ENCODE measurements around the gene PADI1.

The PADI1 gene

DNA sequence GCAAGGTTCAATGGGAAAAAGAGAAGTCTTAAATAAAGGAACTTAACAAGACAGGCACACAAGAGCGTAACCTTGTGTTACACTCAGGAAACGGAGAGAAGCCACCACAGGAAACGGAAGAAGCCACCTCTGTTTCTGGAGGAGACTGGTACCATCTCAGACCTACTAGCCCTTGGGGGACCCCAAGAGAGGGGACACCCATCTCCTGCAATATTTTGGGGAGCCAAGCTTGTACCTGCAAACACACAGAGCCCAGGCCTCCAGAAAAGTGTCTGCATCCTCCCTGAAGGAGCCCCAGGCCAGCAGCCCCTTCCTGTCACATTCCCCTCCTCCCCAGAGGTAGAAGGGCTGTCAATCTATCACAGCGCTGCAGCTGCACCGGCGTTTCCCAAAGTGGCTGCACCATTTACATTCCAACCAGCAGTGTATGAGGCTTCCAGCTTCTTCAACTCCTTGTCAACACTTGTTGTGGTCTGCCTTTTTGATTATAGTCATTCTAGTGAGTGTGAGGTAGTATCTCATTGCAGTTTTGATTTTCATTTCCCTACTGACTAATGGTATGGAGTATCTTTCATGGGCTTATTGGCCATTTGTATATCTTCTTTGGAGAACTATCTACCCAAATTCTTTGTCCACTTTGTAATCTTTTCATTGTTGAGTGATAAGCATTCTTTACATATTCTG is 23.0 kb upstream of the PADI1 start:
- in situ Hi-C loops (cut with MboI; ENCODE audit: low sequenced_read_pairs): no loop called here

DNA sequence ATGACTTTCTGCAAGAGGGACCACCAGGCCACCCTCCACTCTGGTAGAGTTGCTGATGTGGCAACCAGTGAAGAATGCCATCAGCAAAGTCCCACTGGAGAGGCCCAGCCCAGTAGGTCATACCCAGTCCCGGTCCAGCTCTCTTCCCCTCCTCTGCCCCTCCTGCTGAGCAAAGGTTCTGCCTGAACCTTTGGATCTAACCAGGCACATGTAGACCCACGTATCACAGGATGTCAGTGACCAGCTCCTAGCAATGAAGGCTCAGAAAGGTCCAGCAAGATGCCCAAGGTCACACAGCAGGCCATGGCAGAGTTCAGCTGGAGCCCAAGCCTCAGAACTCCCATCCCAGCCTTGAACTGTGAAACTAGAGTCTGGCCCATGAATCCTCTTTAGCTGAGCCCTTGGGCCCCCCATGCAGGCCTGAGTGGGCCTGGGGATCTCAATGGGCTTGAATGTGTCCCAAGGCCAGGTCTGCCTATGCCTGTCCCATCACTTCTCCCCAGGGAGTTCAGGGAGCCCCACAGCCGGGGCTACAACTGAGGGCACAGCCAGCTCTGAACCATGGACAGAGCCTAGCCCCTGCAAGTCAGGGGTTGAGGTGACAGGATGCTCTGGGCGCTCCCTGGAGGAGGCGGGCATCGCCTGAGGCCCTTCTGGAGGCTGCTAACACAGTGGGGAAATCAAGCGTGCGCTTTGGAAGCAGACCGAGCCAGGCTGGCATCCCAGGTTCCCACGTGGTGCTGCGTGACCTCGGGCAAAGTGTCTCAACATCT is 21.4 kb upstream of the PADI1 start:
- in situ Hi-C loops (cut with MboI; ENCODE audit: low sequenced_read_pairs): no loop called here

DNA sequence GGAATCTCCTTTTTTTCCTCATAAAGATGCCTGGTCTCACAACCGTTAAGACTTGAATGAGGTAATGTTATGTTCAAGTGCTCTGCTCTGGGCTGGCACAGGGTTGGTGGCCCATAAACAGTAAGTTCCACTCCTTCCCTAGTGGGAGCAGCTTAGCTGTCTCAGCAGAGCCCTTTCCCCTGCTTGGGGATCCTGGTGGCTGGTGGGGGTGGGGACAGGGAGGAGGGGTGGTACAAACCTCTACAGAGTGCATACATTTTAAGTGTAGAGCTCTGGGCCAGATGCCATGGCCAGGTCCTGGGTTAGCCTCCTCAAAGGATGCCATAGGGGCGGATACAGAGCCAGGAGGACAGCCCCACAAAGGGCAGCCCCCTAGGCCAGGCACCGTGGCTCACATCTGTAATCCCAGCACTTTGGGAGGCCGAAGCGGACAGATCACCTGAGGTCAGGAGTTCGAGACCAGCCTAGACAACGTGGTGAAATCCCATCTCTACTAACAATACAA is 20.7 kb upstream of the PADI1 start:
- in situ Hi-C loops (cut with MboI; ENCODE audit: low sequenced_read_pairs): no loop called here

DNA sequence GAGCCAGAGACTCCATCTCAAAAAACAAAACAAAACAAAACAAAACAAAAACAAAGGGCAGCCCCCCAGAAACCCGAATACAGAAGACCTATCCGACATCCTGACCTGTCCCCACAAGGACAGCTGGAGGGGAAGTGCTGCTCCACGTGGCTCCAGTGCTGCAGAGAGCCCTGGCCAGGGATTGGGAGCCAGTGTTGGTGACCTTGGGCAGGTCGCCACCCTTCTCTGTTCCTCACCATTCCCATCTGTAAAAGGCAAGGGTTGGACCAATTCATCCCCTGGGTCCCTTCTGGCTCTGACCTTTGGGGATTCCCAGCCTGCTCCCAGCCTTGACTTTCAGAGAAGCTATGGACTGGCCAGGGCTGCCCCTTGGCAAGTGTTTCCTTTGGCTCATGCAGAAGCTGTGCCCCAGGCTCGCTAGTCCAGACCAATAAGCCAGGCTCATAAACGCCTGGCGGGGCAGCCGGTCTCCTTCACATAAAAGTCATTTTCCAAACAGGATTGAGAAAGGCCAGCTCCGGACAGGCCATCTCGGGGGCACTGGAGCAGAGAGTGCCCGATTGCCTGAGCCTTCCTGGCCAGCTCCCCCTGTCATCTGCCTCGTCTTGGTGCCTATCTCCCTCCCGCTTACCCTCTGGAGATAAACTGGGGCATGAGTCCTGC is 20.0 kb upstream of the PADI1 start:
- in situ Hi-C loops (cut with MboI; ENCODE audit: low sequenced_read_pairs): no loop called here

DNA sequence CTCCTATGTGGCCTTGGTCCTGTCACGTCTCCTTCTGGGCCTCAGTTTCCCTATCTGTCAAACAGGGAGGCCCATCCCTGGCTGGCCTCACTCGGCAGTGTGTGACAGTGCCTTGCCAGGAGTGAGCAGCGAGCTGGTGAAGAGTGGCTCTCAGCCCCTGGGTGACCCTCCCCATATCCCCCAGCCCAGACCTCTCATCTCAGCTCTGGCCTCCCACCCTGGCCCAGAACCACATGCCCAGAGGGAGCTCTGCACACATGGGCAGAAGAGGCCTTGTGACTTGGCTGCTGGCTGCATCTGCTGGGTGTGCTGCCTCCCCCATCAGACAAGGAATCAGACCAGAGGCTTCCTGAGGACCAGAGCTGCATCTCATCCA is 19.5 kb upstream of the PADI1 start:
- in situ Hi-C loops (cut with MboI; ENCODE audit: low sequenced_read_pairs): no loop called here

DNA sequence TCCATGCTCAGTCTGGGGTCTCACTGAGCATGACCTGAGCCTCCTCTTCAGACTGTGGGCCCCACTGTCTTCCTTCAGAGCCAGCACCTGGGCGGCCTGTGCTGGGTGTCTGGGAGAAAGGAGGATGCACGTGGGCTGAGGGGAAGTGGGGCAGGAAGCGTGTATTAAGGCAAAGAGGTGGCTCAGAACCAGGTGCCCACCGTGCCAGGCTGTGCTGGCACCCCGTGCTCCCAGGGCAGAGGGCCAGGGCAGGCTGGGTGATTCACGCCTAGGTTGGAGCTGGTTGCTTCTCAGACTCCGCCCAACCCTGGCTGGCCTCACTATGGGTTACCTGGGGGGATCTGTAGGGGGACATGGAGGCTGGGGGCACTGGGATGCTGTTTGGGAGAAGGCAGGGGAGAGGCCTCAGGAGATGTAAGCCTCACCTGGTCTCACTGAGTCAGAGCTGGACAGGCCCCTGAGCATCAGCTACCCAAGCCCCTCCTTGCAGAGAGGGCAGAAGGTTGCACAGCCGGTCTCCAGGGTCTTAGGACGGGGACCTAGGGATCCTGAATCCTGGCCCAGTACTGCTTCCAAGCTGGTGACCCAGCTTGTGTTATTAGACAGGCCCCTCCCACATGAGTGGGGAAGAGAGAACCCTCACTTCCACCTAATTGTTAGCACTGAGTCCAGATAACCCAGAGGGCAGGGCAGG is 18.6 kb upstream of the PADI1 start:
- in situ Hi-C loops (cut with MboI; ENCODE audit: low sequenced_read_pairs): no loop called here

DNA sequence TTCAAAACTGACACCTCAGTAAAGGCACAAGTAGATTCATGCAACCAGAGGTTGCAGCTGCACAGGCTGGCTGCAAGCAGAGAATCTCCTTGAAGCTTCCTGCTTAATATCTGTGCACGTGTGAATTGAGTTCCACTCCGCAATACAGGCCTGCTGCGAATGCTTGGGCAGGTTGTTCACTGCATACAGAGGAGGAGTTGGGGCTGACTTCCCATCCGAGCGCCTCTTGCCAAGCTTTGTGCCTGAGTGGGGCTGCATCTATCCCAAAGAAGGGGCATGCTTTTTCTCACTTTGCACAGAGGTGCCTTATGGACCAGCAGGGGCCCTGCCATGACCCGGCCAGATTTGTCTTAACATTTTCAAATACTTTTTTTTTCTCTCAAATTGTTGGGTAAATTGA is 17.9 kb upstream of the PADI1 start:
- in situ Hi-C loops (cut with MboI; ENCODE audit: low sequenced_read_pairs): no loop called here

DNA sequence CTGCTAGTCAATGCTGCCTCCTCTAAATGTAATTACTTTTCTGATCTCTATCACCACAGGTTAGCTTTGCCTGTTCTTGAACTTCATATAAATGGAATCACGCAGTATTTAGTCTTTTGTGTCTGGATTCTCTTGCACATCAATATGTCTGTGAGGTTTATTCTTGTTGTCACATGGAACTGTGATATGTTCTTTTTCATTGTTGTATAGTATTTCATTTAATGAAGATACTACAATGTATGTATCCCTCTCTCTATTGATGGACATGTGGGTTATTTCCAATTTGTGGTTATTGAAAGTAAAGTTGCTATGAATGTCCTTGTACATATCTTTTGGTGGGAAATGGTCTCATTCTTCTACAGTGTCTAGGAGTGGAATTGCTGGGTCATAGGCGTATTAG is 16.7 kb upstream of the PADI1 start:
- in situ Hi-C loops (cut with MboI; ENCODE audit: low sequenced_read_pairs): no loop called here

DNA sequence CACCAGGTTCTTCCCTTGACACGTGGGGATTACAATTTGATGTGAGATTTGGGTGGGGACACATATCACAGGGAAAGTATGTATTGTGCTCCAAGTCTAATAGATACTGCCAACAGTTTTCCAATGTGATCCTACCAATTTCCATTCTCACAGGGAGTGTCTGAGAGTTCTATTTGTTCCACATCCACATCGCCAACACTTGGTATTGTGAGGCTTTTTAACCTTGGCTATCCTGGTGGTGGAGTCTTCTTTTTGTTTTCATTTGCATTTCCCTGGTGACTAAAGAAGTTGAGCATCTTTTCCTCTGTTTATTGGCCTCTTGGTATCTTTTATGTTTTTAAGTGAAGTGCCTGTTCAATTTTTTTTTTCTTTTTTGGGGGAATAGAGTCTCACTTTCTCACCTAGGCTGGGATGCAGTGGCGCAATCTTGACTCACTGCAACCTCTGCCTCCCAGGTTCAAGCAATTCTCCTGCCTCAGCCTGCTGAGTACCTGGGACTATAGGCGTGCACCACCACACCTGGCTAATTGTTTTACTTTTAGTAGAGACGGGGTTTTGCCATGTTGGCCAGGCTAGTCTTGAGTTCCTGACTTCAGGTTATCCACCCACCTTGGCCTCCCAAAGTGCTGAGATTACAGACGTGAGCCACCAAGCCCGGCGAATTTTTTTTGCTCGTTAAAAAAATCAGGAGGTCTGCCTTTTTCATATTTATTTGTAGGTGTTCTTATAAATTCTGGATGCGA is 15.9 kb upstream of the PADI1 start:
- in situ Hi-C loops (cut with MboI; ENCODE audit: low sequenced_read_pairs): no loop called here

DNA sequence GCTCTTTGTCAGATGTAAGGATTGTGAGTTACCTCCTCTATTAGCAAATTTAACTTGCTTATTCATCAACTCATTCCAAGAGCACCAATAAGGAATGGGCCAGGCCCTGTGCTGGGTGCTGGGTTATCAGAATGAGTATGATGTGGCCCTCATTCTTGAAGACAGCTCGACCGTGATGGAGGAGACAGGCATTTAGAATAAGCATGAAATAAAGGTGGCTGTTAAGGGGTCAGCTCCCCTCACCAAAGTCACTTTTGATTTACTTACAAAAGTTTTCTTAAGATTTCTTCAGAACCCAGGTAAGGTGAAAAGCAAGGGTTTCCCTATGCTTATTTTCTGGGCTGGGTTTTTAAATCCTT is 15.3 kb upstream of the PADI1 start:
- in situ Hi-C loops (cut with MboI; ENCODE audit: low sequenced_read_pairs): no loop called here

DNA sequence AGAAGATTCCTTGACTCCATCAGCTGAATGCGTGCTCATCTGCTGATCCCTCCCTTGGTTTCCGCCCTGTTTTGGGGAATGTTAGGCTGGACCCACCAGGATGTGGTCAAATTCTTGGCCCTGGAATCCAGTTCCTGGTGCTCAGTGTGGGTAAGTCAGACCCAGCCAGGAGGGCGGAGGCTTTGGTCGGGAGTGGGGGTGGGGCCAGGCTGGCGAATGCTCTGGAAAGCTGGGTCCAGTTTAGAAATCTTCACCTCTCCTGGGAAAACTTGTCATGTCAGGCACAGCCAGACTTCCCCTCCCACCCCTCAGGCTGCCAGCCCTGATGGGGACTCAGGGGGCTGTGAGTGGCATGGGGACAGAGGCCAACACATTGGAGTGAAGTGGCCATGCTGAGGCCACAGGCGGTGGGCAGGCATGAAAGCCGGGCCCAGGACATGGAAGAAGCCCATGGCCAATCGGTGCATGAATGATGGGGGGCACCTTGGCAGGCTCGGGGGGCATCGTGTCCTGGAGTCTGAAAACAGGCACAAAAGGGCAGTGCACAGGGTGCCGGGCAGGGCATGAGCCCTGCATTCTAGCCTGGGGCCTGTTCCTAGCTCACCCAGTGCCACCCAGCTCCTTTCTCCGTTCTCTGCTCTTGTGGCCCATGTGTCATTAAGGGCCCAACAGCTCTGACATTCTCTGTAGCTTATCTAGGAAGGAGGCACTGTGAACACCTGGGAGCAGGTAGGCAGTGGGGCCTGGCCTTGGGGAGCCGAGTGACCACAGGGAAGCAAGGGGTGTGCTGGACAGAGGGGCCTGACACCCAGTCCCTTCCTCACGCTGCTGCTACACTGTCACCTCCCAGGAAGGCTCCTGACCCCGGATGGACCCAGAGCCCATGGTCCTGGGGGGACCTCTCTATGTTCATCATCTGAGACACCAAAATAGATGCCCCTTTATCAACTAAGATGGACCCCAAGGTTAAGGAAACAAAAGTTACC is 14.6 kb upstream of the PADI1 start:
- in situ Hi-C loops (cut with MboI; ENCODE audit: low sequenced_read_pairs): no loop called here

DNA sequence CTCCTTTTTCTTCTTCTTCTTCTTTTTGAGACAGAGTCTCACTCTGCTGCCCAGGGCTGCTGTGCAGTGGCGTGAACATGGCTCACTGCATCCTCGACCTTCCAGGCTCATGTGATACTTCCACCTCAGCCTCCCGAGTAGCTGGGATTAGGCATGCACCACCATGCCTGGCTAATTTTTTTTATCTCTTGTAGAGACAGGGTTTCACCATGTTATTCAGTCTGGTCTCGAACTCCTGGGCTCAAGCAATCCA is 13.0 kb upstream of the PADI1 start:
- in situ Hi-C loops (cut with MboI; ENCODE audit: low sequenced_read_pairs): no loop called here

DNA sequence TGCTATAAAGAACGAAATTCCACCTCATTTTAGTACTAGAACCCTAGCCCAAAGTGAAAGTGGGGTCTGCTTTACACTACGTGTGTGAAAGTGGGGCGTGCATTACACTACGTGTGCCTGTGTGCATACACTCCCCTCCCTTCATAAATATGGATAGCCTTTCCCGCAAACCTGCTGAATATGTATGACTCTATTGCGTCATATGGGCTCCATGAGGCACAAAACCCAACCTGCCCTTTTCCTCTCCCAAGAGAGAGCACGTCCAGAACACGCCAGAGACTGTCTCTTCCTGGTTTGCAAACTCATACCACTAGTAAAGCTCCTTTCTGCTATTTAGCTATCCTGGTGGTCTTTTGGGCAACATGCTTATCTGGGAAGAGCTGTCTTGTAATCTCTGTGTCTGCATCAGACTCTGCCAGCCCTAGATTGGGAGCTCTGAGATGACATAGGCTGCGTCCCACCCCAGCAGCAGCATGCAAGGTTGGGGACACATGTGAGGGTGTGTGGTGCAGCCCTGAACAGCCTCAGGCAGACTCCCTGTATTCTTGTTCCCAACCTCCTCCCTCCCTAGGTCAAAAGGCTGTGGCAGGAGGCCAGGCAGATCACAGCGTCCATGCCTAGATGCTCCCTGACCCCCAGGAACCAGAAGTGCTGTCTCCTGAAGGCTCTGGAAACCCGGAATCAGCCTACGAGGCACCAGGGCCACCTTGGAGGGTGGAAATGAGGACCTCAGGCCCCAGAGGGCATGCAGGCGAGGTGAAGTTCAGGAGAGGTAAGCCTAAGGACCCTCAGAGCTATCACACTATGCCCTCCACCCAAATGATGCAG is 12.3 kb upstream of the PADI1 start:
- in situ Hi-C loops (cut with MboI; ENCODE audit: low sequenced_read_pairs): no loop called here

DNA sequence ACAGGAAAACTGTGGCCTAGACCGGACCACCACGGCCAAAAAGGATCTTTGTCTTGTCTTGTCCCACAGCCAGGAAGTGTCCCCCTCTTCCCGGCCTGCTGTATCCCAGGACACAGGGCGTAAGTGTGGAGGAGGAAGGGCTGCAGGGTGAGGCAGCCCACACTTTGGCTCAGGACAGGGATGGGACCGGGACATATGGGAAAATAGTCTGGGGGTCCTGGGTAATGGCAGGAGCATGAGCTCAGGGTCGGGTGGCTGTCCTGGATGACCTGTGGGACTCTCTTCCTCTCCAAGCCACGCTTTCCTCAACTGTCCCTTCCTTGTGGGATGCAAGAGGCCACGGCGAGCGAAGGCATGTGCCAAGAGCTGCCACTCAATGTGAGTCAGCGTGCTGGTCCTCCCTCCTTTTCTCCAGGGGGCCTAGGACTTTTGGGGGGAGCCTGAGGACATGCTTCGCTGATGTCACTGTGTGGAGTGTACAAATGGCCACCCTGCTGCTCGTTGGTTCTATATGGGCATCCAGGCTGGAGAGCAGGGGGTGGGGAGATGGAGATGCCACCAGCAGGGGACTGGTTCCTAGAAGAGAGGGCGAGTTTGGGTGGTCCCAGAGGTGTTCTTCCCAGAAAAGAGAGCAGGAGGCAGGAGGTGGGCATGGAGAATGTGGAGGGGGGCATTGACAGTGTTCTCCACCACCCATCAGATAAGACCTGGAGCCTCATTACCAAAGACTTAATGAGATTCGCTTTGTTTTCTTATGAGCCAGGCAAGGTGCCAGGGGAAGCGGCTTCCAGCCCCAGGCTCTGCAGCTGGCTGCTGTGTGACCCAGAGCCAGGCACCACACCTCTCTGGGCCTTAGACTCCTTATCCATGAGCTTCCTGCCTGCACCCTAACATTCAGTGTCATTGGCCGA is 11.5 kb upstream of the PADI1 start:
- in situ Hi-C loops (cut with MboI; ENCODE audit: low sequenced_read_pairs): no loop called here

DNA sequence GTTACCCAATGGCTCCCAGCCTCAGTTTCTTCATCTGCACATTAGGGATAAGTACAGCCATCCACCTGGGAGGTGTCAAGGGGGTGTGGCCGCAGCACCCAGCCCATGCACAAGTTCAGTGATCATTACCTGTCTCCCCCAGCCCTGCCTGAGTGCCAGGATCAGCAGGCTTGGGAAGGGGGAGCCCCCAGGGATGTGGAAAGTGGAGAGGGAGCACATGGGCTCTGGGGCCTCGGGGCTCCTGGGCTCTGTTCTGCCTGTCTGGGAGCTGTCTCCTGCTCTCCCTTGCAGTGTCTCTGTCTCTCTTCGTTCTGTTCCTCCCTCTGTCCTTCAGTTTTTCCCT is 10.8 kb upstream of the PADI1 start:
- in situ Hi-C loops (cut with MboI; ENCODE audit: low sequenced_read_pairs): no loop called here

DNA sequence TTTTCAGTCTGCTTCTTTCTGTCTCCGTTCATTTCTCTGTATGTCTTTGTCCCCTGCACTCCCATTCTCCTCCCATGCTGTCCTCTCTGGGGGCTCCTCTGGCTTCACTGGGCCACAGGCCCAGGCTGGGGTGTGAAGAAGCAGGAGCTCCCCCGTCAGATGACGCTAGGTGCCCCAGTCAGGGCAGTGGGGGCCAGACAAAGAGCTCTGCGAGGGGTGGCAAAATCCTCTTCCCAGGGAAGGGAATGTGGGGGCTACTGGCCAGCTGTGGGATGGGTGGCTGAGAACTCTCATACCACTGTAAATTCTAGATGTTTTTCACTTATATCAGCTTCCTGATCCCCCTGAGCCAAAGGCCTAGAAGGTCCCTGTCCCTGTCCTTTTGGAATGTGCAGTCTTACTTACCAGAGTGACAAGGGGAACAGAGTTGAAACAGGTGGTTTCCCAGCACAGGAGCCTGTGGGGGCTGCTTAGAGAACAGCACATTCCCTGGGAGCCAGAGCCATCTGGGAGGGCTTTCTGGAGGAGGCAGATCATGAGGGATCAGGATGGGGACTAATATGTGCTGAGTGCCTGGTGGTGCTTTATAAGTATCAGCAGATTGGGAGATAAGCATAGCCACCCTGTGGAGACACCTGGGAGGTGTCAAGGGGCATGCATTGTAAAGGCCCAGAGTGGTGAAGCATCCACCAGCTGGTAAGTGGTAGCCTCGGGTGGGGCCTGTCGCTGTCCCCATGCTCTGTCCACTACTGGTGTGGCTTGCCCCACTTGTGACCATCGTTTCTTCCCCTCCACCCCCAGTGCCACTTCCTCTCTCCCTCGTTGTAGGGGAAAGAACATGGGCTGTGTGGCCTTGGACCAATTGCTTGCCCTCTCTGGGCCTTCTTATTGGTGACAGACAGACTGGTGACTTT is 10.1 kb upstream of the PADI1 start:
- in situ Hi-C loops (cut with MboI; ENCODE audit: low sequenced_read_pairs): no loop called here

DNA sequence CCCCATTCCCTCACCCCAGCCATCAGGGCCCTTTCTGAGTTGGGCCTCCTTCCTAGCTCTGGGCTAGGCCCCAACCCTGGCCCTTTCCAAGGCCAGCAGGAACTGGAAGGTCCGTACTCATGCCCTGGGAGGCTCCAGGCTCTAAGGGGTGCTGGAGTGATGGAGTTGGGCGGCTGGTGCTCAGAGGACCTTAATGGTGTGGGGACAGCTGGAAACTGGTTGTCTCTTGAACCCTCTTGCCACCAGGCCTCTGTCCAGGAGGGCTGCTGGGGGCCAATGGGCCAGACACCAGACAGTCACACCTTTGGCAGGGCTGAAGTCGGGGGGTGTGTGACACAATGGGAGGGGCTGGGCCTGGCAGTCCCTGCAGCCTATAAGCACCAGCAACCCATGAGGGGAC is 9.2 kb upstream of the PADI1 start:
- in situ Hi-C loops (cut with MboI; ENCODE audit: low sequenced_read_pairs): no loop called here
